HepG2 (cell line): ENCODE measurements around the gene ARHGAP30. TPM values are rescaled to one million over a fixed set of nuclear protein-coding genes. Genes with fewer than 3 reads are reported as not detected.

ENCODE experiments used
- ARNT2 ChIP-seq: sonication (generic); formaldehyde crosslinking; IDR thresholded peaks from 2 replicates; pipeline ENCODE4 v1.8.0; 2022; ENCODE audit warnings: mild to moderate bottlenecking, low read depth, missing genetic modification reagents, moderate library complexity
- CC2D1A ChIP-seq: sonication (generic); formaldehyde crosslinking; IDR thresholded peaks from 2 replicates; pipeline ENCODE4 v1.8.1; 2023; ENCODE audit warnings: mild to moderate bottlenecking, missing genetic modification reagents
- ELF4 ChIP-seq: sonication (generic); formaldehyde crosslinking; IDR thresholded peaks from 2 replicates; pipeline ENCODE4 v1.5.0; 2020; ENCODE audit warnings: missing genetic modification reagents, mild to moderate bottlenecking, moderate library complexity, borderline replicate concordance
- FOXA1 ChIP-seq, 2 experiments: fragments of 450-650 bp in 1 of 2; sonication (generic) in 1 of 2; formaldehyde crosslinking in 1 of 2; IDR thresholded peaks; 2 replicates each; pipeline versions ENCODE4 v1.4.0 to v1.6.1; 2016 to 2020; ENCODE audit warnings: missing genetic modification reagents in 1 of 2
- FOXK2 ChIP-seq: fragments of 450-650 bp; IDR thresholded peaks from 2 replicates; pipeline ENCODE4 v1.6.1; 2016
- HIVEP1 ChIP-seq: sonication (generic); formaldehyde crosslinking; IDR thresholded peaks from 2 replicates; pipeline ENCODE4 v1.4.0; 2020; ENCODE audit warnings: mild to moderate bottlenecking, missing genetic modification reagents
- HNF4A ChIP-seq: sonication (generic); formaldehyde crosslinking; IDR thresholded peaks from 2 replicates; pipeline ENCODE4 v1.4.0; 2020; ENCODE audit warnings: missing genetic modification reagents
- HNRNPLL ChIP-seq: fragments of 200-400 bp; formaldehyde crosslinking; IDR thresholded peaks from 2 replicates; pipeline ENCODE4 v1.6.1; 2017; ENCODE audit warnings: mild to moderate bottlenecking, low read depth, low read length; ENCODE audit not compliant: poor library complexity, severe bottlenecking
- HOXD1 ChIP-seq: sonication (generic); formaldehyde crosslinking; IDR thresholded peaks from 2 replicates; pipeline ENCODE4 v1.5.0; 2020; ENCODE audit warnings: missing genetic modification reagents
- IKZF1 ChIP-seq: fragments of 450-650 bp; IDR thresholded peaks from 2 replicates; pipeline ENCODE4 v1.7.1; 2016
- MED13 ChIP-seq: sonication (generic); formaldehyde crosslinking; IDR thresholded peaks from 2 replicates; pipeline ENCODE4 v1.5.0; 2020; ENCODE audit warnings: missing genetic modification reagents
- MYC ChIP-seq: sonication (generic); formaldehyde crosslinking; IDR thresholded peaks from 2 replicates; pipeline ENCODE4 v1.9.0; 2021; ENCODE audit warnings: missing genetic modification reagents, borderline replicate concordance
- RBAK ChIP-seq: sonication (generic); formaldehyde crosslinking; IDR thresholded peaks from 2 replicates; pipeline ENCODE4 v1.5.1; 2020; ENCODE audit warnings: mild to moderate bottlenecking, missing genetic modification reagents
- REST ChIP-seq, 2 experiments: IDR thresholded peaks; 2 replicates each; pipeline ENCODE4 v1.6.1; 2011 to 2012; ENCODE audit warnings: low read length in 2 of 2, borderline replicate concordance in 1 of 2, low read depth in 1 of 2, mild to moderate bottlenecking in 1 of 2, moderate library complexity in 1 of 2
- RXRA ChIP-seq: sonication (generic); formaldehyde crosslinking; IDR thresholded peaks from 2 replicates; pipeline ENCODE4 v1.5.1; 2020; ENCODE audit warnings: missing genetic modification reagents
- SMYD3 ChIP-seq: sonication (generic); formaldehyde crosslinking; IDR thresholded peaks from 2 replicates; pipeline ENCODE4 v1.8.1; 2023; ENCODE audit warnings: mild to moderate bottlenecking, missing genetic modification reagents
- SRSF9 ChIP-seq: fragments of 200-400 bp; formaldehyde crosslinking; IDR thresholded peaks from 2 replicates; pipeline ENCODE4 v1.6.1; 2018; ENCODE audit warnings: borderline replicate concordance, mild to moderate bottlenecking, low read depth, low read length; ENCODE audit not compliant: insufficient read depth, poor library complexity, severe bottlenecking
- THYN1 ChIP-seq: sonication (generic); formaldehyde crosslinking; IDR thresholded peaks from 2 replicates; pipeline ENCODE4 v1.8.1; 2023; ENCODE audit warnings: low read depth, mild to moderate bottlenecking, moderate library complexity, missing genetic modification reagents, borderline replicate concordance
- ZFYVE20 ChIP-seq: sonication (generic); formaldehyde crosslinking; IDR thresholded peaks from 2 replicates; pipeline ENCODE4 v1.8.0; 2023; ENCODE audit warnings: low read depth, mild to moderate bottlenecking, moderate library complexity, missing genetic modification reagents, borderline replicate concordance
- ZKSCAN1 ChIP-seq: fragments of 150-350 bp; IDR thresholded peaks from 2 replicates; pipeline ENCODE4 v1.6.1; 2014; ENCODE audit warnings: low read length
- ZNF253 ChIP-seq: sonication (generic); formaldehyde crosslinking; IDR thresholded peaks from 2 replicates; pipeline ENCODE4 v1.8.0; 2022; ENCODE audit warnings: mild to moderate bottlenecking, missing genetic modification reagents, borderline replicate concordance
- ZNF343 ChIP-seq: sonication (generic); formaldehyde crosslinking; IDR thresholded peaks from 2 replicates; pipeline ENCODE4 v1.4.0; 2020; ENCODE audit warnings: mild to moderate bottlenecking, missing genetic modification reagents
- ZNF569 ChIP-seq: sonication (generic); formaldehyde crosslinking; IDR thresholded peaks from 2 replicates; pipeline ENCODE4 v1.5.0; 2020; ENCODE audit warnings: mild to moderate bottlenecking, missing genetic modification reagents, moderate library complexity, borderline replicate concordance
- ZNF598 ChIP-seq: sonication (generic); formaldehyde crosslinking; IDR thresholded peaks from 2 replicates; pipeline ENCODE4 v1.5.1; 2020; ENCODE audit warnings: mild to moderate bottlenecking, missing genetic modification reagents, borderline replicate concordance
- ZNF644 ChIP-seq: IDR thresholded peaks from 2 replicates; pipeline ENCODE4 v1.6.1; 2016; ENCODE audit warnings: low read depth
- ZNF780A ChIP-seq: sonication (generic); formaldehyde crosslinking; IDR thresholded peaks from 2 replicates; pipeline ENCODE4 v1.8.0; 2022; ENCODE audit warnings: mild to moderate bottlenecking, missing genetic modification reagents, moderate library complexity
- ZSCAN20 ChIP-seq: sonication (generic); formaldehyde crosslinking; IDR thresholded peaks from 2 replicates; pipeline ENCODE4 v1.4.0; 2020; ENCODE audit warnings: missing genetic modification reagents, mild to moderate bottlenecking, borderline replicate concordance
- ZSCAN25 ChIP-seq: sonication (generic); formaldehyde crosslinking; IDR thresholded peaks from 2 replicates; pipeline ENCODE4 v1.8.0; 2022; ENCODE audit warnings: mild to moderate bottlenecking, missing genetic modification reagents
- polyA plus RNA-seq, 8 experiments: library from polyadenylated mRNA; depleted of rRNA in 3 of 8; stranded (reverse) in 7 of 8; unstranded in 1 of 8; fragments of >200 nt; fragmentation: Illumina TruSeq in 4 of 8; extraction: Trizol in 4 of 8; gene quantifications; 2 replicates each; pipeline versions ENCODE4 v1.2.1 to v1.2.3, GENCODE V29; 2011 to 2016; ENCODE audit warnings: low read depth in 4 of 8, missing spikeins in 1 of 8, mixed read lengths in 1 of 8; ENCODE audit not compliant: insufficient read depth in 1 of 8
- total RNA-seq, 5 experiments: library from RNA; depleted of rRNA; stranded (reverse); fragments of >200 nt; fragmentation: Illumina TruSeq; extraction: Trizol; gene quantifications; 2 replicates each; pipeline ENCODE4 v1.2.3, GENCODE V29; 2016; ENCODE audit warnings: low read depth in 1 of 5

The ARHGAP30 gene
- total and polyA plus RNA-seq, 2 of the 13 experiments (the other 11 are each of a cell fraction or from before 2014, with no cell fraction given): 0.13 to 0.20 TPM

- TF ChIP-seq REST (IDR thresholded peaks at IDR 0.05; ENCODE audit: borderline replicate concordance in 1 of 2, low read depth in 1 of 2, low read length in 2 of 2) (no peak), FOXK2 (no peak), IKZF1 (no peak), ZNF253 (peak; percentile 65; the same call in 1 of the 2 replicates), MYC (CRISPR knock-in tag) (peak; percentile 31; the same call in 1 of the 2 replicates), SRSF9 (no peak), HNF4A (no peak), HOXD1 (no peak), ZNF569 (CRISPR knock-in tag) (no peak), ARNT2 (CRISPR knock-in tag) (no peak), SMYD3 (CRISPR knock-in tag) (no peak), HIVEP1 (CRISPR knock-in tag) (peak; percentile 99), RBAK (CRISPR knock-in tag) (no peak), ZNF780A (CRISPR knock-in tag) (no peak), ZFYVE20 (CRISPR knock-in tag) (no peak), RXRA (peak; percentile 28; the same call in 1 of the 2 replicates), MED13 (CRISPR knock-in tag) (no peak), THYN1 (no peak), ZSCAN25 (CRISPR knock-in tag) (peak; percentile 48; the same call in 1 of the 2 replicates), ZKSCAN1 (no peak), ELF4 (CRISPR knock-in tag) (no peak), HNRNPLL (peak; percentile 91), CC2D1A (CRISPR knock-in tag) (no peak), FOXA1 (IDR thresholded peaks at IDR 0.05) (no peak), FOXA1 (CRISPR knock-in tag; IDR thresholded peaks at IDR 0.05) (no peak), ZSCAN20 (CRISPR knock-in tag) (peak; percentile 43; the same call in 1 of the 2 replicates), ZNF644 (CRISPR knock-in tag) (no peak), ZNF598 (CRISPR knock-in tag) (peak; percentile 65; the same call in 1 of the 2 replicates), ZNF343 (CRISPR knock-in tag) (peak; percentile 61; the same call in 1 of the 2 replicates)
Measured at GRCh38 chr1:161098210-161099068, 28.7 kb upstream of the ARHGAP30 start, which contains the start of gene KLHDC9 (continued).
